Trophoblast cell (in vitro differentiated cells and primary cell): ENCODE results near the gene GHRHR.

Source experiments
- DNase-seq, 2 donors: peaks; one replicate each; pipeline ENCODE4 v3.0.0-alpha.2; 2016
- H2AFZ ChIP-seq: 2 replicates; pipeline ENCODE4 v1.6.1; 2013; ENCODE audit warnings: low read length, moderate library complexity, mild to moderate bottlenecking; ENCODE audit not compliant: insufficient read depth, poor library complexity
- H2AK5ac ChIP-seq: 2 replicates; pipeline ENCODE4 v1.6.1; 2013; ENCODE audit warnings: mild to moderate bottlenecking, low read length
- H2BK120ac ChIP-seq: 2 replicates; pipeline ENCODE4 v1.6.1; 2013; ENCODE audit warnings: low read length, mild to moderate bottlenecking, moderate library complexity; ENCODE audit not compliant: insufficient read depth, poor library complexity
- H2BK12ac ChIP-seq: 2 replicates; pipeline ENCODE4 v1.6.1; 2013; ENCODE audit warnings: mild to moderate bottlenecking, low read length, moderate library complexity
- H2BK5ac ChIP-seq: 2 replicates; pipeline ENCODE4 v1.6.1; 2013; ENCODE audit warnings: low read length, low read depth, moderate library complexity, mild to moderate bottlenecking; ENCODE audit not compliant: poor library complexity
- H3K14ac ChIP-seq: 2 replicates; pipeline ENCODE4 v1.6.1; 2013; ENCODE audit warnings: mild to moderate bottlenecking, low read length
- H3K18ac ChIP-seq: 2 replicates; pipeline ENCODE4 v1.6.1; 2013; ENCODE audit warnings: mild to moderate bottlenecking, low read length
- H3K23ac ChIP-seq: 2 replicates; pipeline ENCODE4 v1.6.1; 2013; ENCODE audit warnings: low read length
- H3K27ac ChIP-seq: 2 replicates; pipeline ENCODE4 v1.5.1; 2013; ENCODE audit warnings: low read depth, mild to moderate bottlenecking, inconsistent platforms, low read length, moderate library complexity
- H3K27me3 ChIP-seq: 2 replicates; pipeline ENCODE4 v1.6.1; 2013; ENCODE audit warnings: inconsistent platforms, mild to moderate bottlenecking, low read length, moderate library complexity; ENCODE audit not compliant: insufficient read depth
- H3K36me3 ChIP-seq, 2 experiments: 1 replicate in 1 of 2; 2 replicates in 1 of 2; pipeline ENCODE4 v1.6.1; 2013; ENCODE audit warnings: low read length in 2 of 2, mild to moderate bottlenecking in 2 of 2, moderate library complexity in 1 of 2; ENCODE audit not compliant: insufficient read depth in 2 of 2, control insufficient read depth in 1 of 2
- H3K4ac ChIP-seq: 2 replicates; pipeline ENCODE4 v1.6.1; 2013; ENCODE audit warnings: low read depth, mild to moderate bottlenecking, low read length, moderate library complexity
- H3K4me1 ChIP-seq, 2 experiments: 1 replicate in 1 of 2; 2 replicates in 1 of 2; pipeline ENCODE4 v1.6.1; 2013; ENCODE audit warnings: low read length in 2 of 2, mild to moderate bottlenecking in 2 of 2, moderate library complexity in 1 of 2; ENCODE audit not compliant: insufficient read depth in 2 of 2, control insufficient read depth in 1 of 2
- H3K4me2 ChIP-seq: 2 replicates; pipeline ENCODE4 v1.6.1; 2013; ENCODE audit warnings: inconsistent platforms, mild to moderate bottlenecking, low read length, moderate library complexity
- H3K4me3 ChIP-seq: 2 replicates; pipeline ENCODE4 v1.5.1; 2013; ENCODE audit warnings: mild to moderate bottlenecking, low read depth, low read length, inconsistent platforms
- H3K79me1 ChIP-seq: one replicate; pipeline ENCODE4 v1.6.1; 2013; ENCODE audit warnings: low read length
- H3K79me2 ChIP-seq: 2 replicates; pipeline ENCODE4 v1.6.1; 2013; ENCODE audit warnings: low read length, mild to moderate bottlenecking; ENCODE audit not compliant: control insufficient read depth, insufficient read depth, poor library complexity
- H3K9ac ChIP-seq: 2 replicates; pipeline ENCODE4 v1.6.1; 2013; ENCODE audit warnings: mild to moderate bottlenecking, low read length
- H3K9me3 ChIP-seq: 2 replicates; pipeline ENCODE4 v1.6.1; 2013; ENCODE audit warnings: low read depth, mild to moderate bottlenecking, control low read depth, inconsistent platforms, low read length; ENCODE audit not compliant: insufficient read depth
- H4K12ac ChIP-seq: 2 replicates; pipeline ENCODE4 v1.6.1; 2013; ENCODE audit warnings: low read depth, mild to moderate bottlenecking, low read length, moderate library complexity
- H4K8ac ChIP-seq: 2 replicates; pipeline ENCODE4 v1.6.1; 2013; ENCODE audit warnings: low read depth, mild to moderate bottlenecking, low read length, moderate library complexity
- H4K91ac ChIP-seq: one replicate; pipeline ENCODE4 v1.6.1; 2013; ENCODE audit warnings: low read depth, mild to moderate bottlenecking, low read length, moderate library complexity
- WGBS: extraction: QIAGEN DNeasy Blood & Tissue Kit; methylation state at CpG from one replicate; pipeline ENCODE4 v1.1.7; 2013; ENCODE audit warnings: missing lambda C conversion rate; ENCODE audit not compliant: insufficient read length, insufficient coverage; ENCODE audit errors: extremely low coverage; 5-methylcytosine and 5-hydroxymethylcytosine counted together

Gene GHRHR

GRCh38 chr7:31020652-31021051 lies 56.9 kb downstream of the GHRHR start:
- Histone ChIP-seq H3K4me2 (no peak overlapping the region), H4K12ac (no peak overlapping the region), H3K23ac (no peak overlapping the region), H3K9ac (no peak overlapping the region), H3K9me3 (peaks cover 6% of the 10 kb centered on the region), H2BK12ac (no peak overlapping the region), H3K4me3 (no peak overlapping the region), H3K79me2 (no peaks in the 10 kb centered on the region), H2AFZ (no peak overlapping the region), H2BK5ac (no peak overlapping the region), H3K27ac (no peak overlapping the region), H3K18ac (no peak overlapping the region), H3K27me3 (no peaks in the 10 kb centered on the region), H4K91ac (no peak overlapping the region), H2BK120ac (no peak overlapping the region), H3K36me3 (no peaks in the 10 kb centered on the region), H4K8ac (no peak overlapping the region), H3K14ac (no peak overlapping the region), H2AK5ac (no peak overlapping the region), H3K4ac (no peak overlapping the region), H3K79me1 (no peaks in the 10 kb centered on the region), H3K4me1 (no peaks in the 10 kb centered on the region)
- no peak for DNase-seq
- WGBS: no CpG with 5 or more reads among the region's 3 CpGs

DNA sequence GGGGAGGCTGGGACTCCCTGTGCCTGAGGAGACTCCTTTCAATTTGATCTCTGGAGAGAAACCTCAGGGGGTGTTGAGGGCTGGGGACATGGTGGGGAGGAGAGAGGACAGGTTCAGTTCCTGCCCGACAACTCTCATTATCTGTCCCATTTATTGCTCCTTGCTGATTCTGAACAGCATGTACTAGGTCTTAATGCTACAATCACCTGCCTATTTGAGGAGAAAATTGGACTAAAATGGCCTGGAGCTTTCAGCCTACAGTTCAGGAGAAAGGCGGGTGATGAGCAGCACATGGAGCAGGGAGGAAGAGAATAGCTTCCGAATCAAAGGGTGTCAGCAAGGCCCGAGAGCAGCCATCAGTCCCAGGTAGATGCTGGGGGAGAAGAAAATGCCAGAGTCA lies 58.4 kb downstream of the GHRHR start:
- no peaks in the 10 kb centered on the region for H3K79me2 ChIP-seq
- H2BK5ac ChIP-seq: no peak overlapping the region
- H2BK12ac ChIP-seq: no peak overlapping the region
- no peak for DNase-seq
- no CpG with 5 or more reads among the region's 4 CpGs for WGBS
- no peak overlapping the region for H2AK5ac ChIP-seq
- no peaks in the 10 kb centered on the region for H3K79me1 ChIP-seq
- no peak overlapping the region for H2AFZ ChIP-seq
- H3K4me1 ChIP-seq: peaks cover 0 to 3% of the 10 kb centered on the region in 2 experiments
- H3K4ac ChIP-seq: no peak overlapping the region
- no peak overlapping the region for H4K8ac ChIP-seq
- no peak overlapping the region for H3K14ac ChIP-seq
- H4K91ac ChIP-seq: no peak overlapping the region
- no peak overlapping the region for H3K18ac ChIP-seq
- peaks cover 5% of the 10 kb centered on the region for H3K9me3 ChIP-seq
- no peak overlapping the region for H4K12ac ChIP-seq
- no peaks in the 10 kb centered on the region for H3K36me3 ChIP-seq
- H2BK120ac ChIP-seq: no peak overlapping the region
- H3K4me2 ChIP-seq: no peak overlapping the region
- H3K27me3 ChIP-seq: no peaks in the 10 kb centered on the region
- no peak overlapping the region for H3K4me3 ChIP-seq
- H3K23ac ChIP-seq: no peak overlapping the region
- H3K27ac ChIP-seq: no peak overlapping the region
- H3K9ac ChIP-seq: no peak overlapping the region

GRCh38 chr7:31022726-31023125 lies 59.0 kb downstream of the GHRHR start:
- no peak overlapping the region for H2BK12ac ChIP-seq

GRCh38 chr7:31023877-31024276 lies 60.1 kb downstream of the GHRHR start:
- Histone ChIP-seq H3K4me3 (no peak overlapping the region), H3K9me3 (peaks cover 5% of the 10 kb centered on the region), H3K36me3 (no peaks in the 10 kb centered on the region), H3K4me1 (peaks cover 0 to 4% of the 10 kb centered on the region in 2 experiments), H3K23ac (no peak overlapping the region), H3K18ac (no peak overlapping the region), H3K79me2 (no peaks in the 10 kb centered on the region), H2BK120ac (no peak overlapping the region), H3K4me2 (no peak overlapping the region), H4K8ac (no peak overlapping the region), H3K79me1 (no peaks in the 10 kb centered on the region), H4K91ac (no peak overlapping the region), H3K9ac (no peak overlapping the region), H2BK5ac (no peak overlapping the region), H2BK12ac (no peak overlapping the region), H3K14ac (no peak overlapping the region), H2AK5ac (no peak overlapping the region), H4K12ac (no peak overlapping the region), H3K4ac (no peak overlapping the region), H3K27me3 (no peaks in the 10 kb centered on the region), H3K27ac (no peak overlapping the region), H2AFZ (no peak overlapping the region)
- WGBS: no CpG with 5 or more reads among the region's 5 CpGs
- DNase-seq: no peak

More at GRCh38 chr7:31022726-31023125, 59.0 kb downstream of the GHRHR start:
- H3K27ac ChIP-seq: no peak overlapping the region
- DNase-seq: no peak
- H4K12ac ChIP-seq: no peak overlapping the region
- peaks cover 0 to 4% of the 10 kb centered on the region in 2 experiments for H3K4me1 ChIP-seq
- H4K91ac ChIP-seq: no peak overlapping the region
- no peak overlapping the region for H3K23ac ChIP-seq
- H3K9ac ChIP-seq: no peak overlapping the region
- no peak overlapping the region for H3K4me2 ChIP-seq
- no peaks in the 10 kb centered on the region for H3K36me3 ChIP-seq
- H3K18ac ChIP-seq: no peak overlapping the region
- peaks cover 5% of the 10 kb centered on the region for H3K9me3 ChIP-seq
- no peak overlapping the region for H2AK5ac ChIP-seq
- no peak overlapping the region for H4K8ac ChIP-seq
- H2BK5ac ChIP-seq: no peak overlapping the region
- no peak overlapping the region for H3K14ac ChIP-seq
- no peak overlapping the region for H3K4me3 ChIP-seq
- H2BK120ac ChIP-seq: no peak overlapping the region
- no peak overlapping the region for H3K4ac ChIP-seq
- H3K79me2 ChIP-seq: no peaks in the 10 kb centered on the region
- H2AFZ ChIP-seq: no peak overlapping the region
- WGBS: no CpG with 5 or more reads among the region's 3 CpGs
- no peaks in the 10 kb centered on the region for H3K79me1 ChIP-seq
- no peaks in the 10 kb centered on the region for H3K27me3 ChIP-seq
